ENCODE measurements around the gene KRTAP5-1. TPM values are rescaled to one million over a fixed set of nuclear protein-coding genes. Genes with fewer than 3 reads are reported as not detected.
"Not testable (repeated sequence)": the region's sequence is repeated elsewhere in the genome, so short reads cannot be mapped to it uniquely, and the experiment has no call there.

The KRTAP5-1 gene, protein sequence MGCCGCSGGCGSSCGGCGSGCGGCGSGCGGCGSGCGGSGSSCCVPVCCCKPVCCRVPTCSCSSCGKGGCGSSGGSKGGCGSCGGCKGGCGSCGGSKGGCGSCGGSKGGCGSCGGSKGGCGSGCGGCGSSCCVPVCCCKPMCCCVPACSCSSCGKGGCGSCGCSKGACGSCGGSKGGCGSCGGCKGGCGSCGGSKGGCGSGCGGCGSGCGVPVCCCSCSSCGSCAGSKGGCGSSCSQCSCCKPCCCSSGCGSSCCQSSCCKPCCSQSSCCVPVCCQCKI
- total RNA-seq = not detected

DNA sequence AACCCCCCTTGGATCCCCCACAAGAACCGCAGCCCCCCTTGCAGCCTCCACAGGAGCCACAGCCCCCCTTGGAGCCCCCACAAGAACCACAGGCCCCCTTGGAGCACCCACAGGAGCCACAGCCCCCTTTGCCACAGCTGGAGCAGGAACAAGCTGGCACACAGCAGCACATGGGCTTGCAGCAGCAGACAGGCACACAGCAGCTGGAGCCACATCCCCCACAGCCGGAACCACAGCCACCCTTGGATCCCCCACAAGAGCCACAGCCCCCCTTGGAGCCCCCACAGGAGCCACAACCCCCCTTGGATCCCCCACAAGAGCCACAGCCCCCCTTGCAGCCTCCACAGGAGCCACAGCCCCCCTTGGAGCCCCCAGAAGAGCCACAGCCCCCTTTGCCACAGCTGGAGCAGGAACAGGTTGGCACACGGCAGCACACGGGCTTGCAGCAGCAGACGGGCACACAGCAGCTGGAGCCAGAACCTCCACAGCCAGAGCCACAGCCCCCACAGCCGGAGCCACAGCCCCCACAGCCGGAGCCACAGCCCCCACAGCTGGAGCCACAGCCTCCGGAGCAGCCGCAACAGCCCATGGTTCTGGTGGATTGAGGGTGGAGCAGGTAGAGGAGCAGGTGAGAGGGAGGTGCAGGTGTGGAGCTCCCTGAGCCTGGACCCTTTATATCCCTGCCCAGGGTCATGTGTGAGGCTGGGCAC is at the start of gene KRTAP5-1:
TSS of gene KRTAP5-1 (minus strand) at position 623 of the 710 bp plus-strand sequence. CDS start at position 589, 34 bp downstream.
- H3K36me3 ChIP-seq; H3K4me3 ChIP-seq; H3K9me3 ChIP-seq; H3K27me3 ChIP-seq; H3K4me1 ChIP-seq; DNase-seq (ENCODE audit: low spot score in 2 of 2); intact Hi-C loops (cut with DNase I); H3K27ac ChIP-seq: not testable (repeated sequence)

DNA sequence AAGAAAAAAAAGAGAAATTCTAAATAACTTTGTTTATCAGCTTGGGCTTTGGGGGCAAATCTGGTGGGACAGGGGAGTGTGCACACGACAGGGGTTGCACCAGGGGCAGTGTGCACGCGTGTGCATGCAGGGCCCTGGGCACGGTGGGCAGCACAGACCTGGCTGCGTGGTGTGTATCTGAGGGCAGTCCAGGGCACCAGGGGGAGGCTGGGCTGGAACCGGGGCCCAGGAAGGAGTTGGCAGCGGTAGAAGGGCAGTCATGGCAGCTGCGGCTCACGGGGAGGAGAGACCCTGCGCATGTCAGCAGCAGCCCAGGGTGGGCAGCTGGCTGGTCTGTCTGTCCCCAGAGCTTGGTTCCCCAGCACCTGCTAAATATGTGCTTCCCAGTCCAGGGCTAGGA is 48.8 kb upstream of the KRTAP5-1 start:
- H3K27ac ChIP-seq = no peak overlapping the region
- no peak for DNase-seq (ENCODE audit: low spot score in 2 of 2)
- no peaks in the 10 kb centered on the region for H3K27me3 ChIP-seq
- no peak overlapping the region for H3K4me3 ChIP-seq
- TF ChIP-seq, protein P1, sequence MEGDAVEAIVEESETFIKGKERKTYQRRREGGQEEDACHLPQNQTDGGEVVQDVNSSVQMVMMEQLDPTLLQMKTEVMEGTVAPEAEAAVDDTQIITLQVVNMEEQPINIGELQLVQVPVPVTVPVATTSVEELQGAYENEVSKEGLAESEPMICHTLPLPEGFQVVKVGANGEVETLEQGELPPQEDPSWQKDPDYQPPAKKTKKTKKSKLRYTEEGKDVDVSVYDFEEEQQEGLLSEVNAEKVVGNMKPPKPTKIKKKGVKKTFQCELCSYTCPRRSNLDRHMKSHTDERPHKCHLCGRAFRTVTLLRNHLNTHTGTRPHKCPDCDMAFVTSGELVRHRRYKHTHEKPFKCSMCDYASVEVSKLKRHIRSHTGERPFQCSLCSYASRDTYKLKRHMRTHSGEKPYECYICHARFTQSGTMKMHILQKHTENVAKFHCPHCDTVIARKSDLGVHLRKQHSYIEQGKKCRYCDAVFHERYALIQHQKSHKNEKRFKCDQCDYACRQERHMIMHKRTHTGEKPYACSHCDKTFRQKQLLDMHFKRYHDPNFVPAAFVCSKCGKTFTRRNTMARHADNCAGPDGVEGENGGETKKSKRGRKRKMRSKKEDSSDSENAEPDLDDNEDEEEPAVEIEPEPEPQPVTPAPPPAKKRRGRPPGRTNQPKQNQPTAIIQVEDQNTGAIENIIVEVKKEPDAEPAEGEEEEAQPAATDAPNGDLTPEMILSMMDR (IDR thresholded peaks at IDR 0.05) = no peak
- no peaks in the 10 kb centered on the region for H3K36me3 ChIP-seq
- H3K9me3 ChIP-seq = no peaks in the 10 kb centered on the region
- no peaks in the 10 kb centered on the region for H3K4me1 ChIP-seq
- intact Hi-C loops (cut with DNase I) = no loop called here

DNA sequence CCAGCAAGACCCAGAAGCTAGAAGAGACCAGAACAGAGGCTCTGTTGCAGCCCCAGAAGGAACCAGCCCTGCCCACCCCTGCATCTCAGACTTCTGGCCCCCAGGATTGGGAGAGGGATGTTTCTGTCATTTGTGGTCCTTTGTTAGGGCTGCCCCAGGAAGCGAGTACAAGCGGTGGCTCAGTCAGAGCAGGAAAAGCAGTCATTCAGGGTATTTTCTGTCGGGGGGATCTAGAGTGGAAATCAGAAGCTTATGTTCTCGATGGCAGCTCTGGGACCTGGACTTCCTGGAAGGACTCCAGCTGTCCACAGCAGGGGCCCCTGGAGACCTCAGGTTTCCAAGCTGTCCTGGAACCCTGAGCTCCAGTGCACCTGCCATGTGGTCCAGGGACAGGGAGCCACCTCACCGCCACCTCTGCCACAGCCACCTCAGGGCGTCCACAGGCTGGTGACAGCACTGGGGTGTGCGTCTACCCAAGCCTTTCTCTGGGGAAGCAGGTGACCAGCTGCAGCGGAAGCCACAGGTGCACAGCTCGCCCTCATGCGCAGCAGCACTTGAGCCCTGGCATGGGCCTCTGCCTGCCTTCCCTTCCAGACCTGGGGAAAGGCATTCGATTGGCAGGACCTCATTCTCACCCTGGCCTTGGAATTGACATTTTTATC is 47.1 kb upstream of the KRTAP5-1 start:
- Histone ChIP-seq H3K27ac (no peak overlapping the region), H3K9me3 (no peaks in the 10 kb centered on the region), H3K36me3 (no peaks in the 10 kb centered on the region), H3K4me1 (no peaks in the 10 kb centered on the region), H3K27me3 (no peaks in the 10 kb centered on the region), H3K4me3 (no peak overlapping the region)
- TF ChIP-seq, protein P1 (IDR thresholded peaks at IDR 0.05) = no peak
- DNase-seq (ENCODE audit: low spot score in 2 of 2) = no peak
- intact Hi-C loops (cut with DNase I) = no loop called here

DNA sequence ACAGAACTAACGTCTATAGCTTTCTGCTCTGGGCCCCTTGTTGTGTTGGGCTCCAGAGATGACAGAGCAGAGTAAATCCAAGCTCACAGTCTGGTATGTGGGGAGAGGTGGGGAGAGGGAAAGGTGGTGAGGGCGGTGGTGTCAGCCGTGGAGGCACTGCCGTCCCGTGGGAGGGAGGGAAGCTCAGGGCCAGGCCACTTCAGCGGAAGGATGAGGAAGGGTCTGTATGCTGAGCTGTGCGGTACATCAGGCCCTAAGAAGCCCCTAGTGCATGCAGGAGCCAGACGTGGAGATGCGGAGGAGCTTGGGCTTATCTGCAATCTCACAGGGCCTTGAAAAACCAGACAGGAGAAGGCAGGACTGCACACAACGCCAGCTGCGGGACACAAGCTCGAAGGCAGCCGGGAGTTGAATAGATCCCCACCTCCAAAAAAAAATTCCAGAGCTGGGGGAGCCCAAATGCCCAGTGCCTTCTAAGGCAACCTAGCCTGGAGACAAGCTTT is 46.0 kb upstream of the KRTAP5-1 start:
- Histone ChIP-seq H3K36me3 (no peaks in the 10 kb centered on the region), H3K27me3 (no peaks in the 10 kb centered on the region), H3K27ac (no peak overlapping the region), H3K9me3 (no peaks in the 10 kb centered on the region), H3K4me3 (no peak overlapping the region), H3K4me1 (no peaks in the 10 kb centered on the region)
- DNase-seq (ENCODE audit: low spot score in 2 of 2) = no peak
- intact Hi-C loops (cut with DNase I) = no loop called here
- TF ChIP-seq, protein P1 (IDR thresholded peaks at IDR 0.05) = no peak

DNA sequence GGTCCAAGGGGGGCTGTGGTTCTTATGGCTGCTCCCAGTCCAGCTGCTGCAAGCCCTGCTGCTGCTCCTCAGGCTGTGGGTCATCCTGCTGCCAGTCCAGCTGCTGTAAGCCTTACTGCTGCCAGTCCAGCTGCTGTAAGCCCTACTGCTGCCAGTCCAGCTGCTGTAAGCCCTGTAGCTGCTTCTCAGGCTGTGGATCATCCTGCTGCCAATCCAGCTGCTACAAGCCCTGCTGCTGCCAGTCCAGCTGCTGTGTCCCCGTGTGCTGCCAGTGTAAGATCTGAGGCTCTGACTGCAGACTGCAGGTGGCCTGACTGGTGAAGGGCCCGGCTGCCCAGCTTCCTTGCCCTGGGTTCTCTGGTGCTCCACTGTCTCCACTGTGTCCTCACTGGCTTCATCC is 45.2 kb upstream of the KRTAP5-1 start:
- TF ChIP-seq, protein P1 (IDR thresholded peaks at IDR 0.05) = no peak
- no peaks in the 10 kb centered on the region for H3K4me1 ChIP-seq
- no peak overlapping the region for H3K4me3 ChIP-seq
- H3K27me3 ChIP-seq = no peaks in the 10 kb centered on the region
- no peaks in the 10 kb centered on the region for H3K9me3 ChIP-seq
- H3K27ac ChIP-seq = no peak overlapping the region
- DNase-seq (ENCODE audit: low spot score in 2 of 2) = no peak
- H3K36me3 ChIP-seq = no peaks in the 10 kb centered on the region
- intact Hi-C loops (cut with DNase I) = no loop called here
